NCI-H510A treated with DMSO at 0.1 percent for 48 hours (cell line): ENCODE data around the gene HDAC1.
A peak's percentile ranks its signal among the peaks of the same experiment; 100 is the strongest.
"Not testable (repeated sequence)": the region's sequence is repeated elsewhere in the genome, so short reads cannot be mapped to it uniquely, and the experiment has no call there.

Source experiments
- DNase-seq: peaks from one replicate; lab custom pipeline; 2025; lab: John Stamatoyannopoulos, UW

Gene HDAC1

GRCh38 chr1:32274646-32275340, 17.1 kb upstream of the HDAC1 start:
- DNase-seq = no peak

DNA sequence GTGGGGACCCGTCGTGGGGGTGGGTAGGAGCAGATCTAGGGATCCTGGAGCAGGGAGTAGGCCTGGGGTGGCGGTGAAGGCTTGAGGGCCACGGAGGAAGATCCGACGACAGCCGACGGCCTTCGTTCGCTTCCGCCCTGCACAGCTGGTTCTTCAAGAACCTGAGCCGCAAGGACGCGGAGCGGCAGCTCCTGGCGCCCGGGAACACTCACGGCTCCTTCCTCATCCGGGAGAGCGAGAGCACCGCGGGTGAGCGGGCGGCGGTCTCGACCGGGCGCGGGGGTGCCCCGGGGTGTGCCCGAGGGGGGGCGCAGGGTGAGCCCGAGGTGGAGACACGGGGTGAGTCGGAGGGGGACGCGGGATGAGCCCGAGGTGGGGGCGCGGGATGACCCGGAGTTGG, 16.5 kb upstream of the HDAC1 start:
- DNase-seq = peak; percentile 18

GRCh38 chr1:32276032-32276782, 15.7 kb upstream of the HDAC1 start:
- DNase-seq = no peak

- DNase-seq = not testable (repeated sequence)
Measured at GRCh38 chr1:32284777-32285176, 7.1 kb upstream of the HDAC1 start.

DNA sequence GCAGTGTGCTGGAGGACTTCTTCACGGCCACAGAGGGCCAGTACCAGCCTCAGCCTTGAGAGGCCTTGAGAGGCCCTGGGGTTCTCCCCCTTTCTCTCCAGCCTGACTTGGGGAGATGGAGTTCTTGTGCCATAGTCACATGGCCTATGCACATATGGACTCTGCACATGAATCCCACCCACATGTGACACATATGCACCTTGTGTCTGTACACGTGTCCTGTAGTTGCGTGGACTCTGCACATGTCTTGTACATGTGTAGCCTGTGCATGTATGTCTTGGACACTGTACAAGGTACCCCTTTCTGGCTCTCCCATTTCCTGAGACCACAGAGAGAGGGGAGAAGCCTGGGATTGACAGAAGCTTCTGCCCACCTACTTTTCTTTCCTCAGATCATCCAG, 6.2 kb upstream of the HDAC1 start:
- no peak for DNase-seq

GRCh38 chr1:32286763-32287162, 5.1 kb upstream of the HDAC1 start:
- DNase-seq = no peak

DNA sequence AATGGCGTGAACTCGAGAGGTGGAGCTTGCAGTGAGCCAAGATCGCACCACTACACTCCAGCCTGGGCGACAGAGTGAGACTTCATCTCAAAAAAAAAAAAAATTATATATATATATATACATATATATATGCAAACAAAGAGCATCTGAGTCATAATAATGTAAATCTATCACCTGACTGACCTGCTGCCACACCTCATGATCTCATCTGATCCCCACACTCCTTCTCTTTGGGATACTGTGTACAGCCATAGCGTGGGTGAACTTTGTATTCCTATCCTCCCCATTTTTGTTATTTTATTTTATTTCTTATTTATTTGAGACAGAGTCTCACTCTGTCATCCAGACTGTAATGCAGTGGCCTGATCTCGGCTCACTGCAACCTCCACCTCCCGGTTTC, 2.6 kb upstream of the HDAC1 start:
- DNase-seq = no peak

- DNase-seq = no peak
Measured at GRCh38 chr1:32291145-32291707, 657 bp upstream of the HDAC1 start.

- not testable (repeated sequence) for DNase-seq
Measured at GRCh38 chr1:32298211-32298610, 6.3 kb downstream of the HDAC1 start.

- no peak for DNase-seq
Measured at GRCh38 chr1:32299327-32299726, 7.4 kb downstream of the HDAC1 start.

DNA sequence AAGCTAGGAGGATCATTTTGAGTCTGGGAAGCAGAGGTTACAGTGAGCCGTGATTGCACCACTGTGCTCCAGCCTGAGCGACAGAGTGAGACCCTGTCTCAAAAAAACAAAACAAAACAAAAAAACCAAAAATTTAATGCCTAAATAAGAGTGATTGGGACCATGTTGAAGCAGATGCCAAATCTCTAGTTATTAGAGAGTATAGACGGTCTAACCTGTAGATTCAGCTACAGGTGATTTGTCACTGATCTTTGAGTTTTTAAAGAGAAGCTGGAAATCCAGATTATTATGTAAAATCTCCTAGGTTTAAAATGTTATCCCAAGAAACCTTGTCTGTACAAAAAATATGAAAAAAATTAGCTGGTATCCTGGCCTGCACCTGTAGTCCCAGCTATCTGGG, 11.5 kb downstream of the HDAC1 start:
- no peak for DNase-seq

GRCh38 chr1:32303997-32304622, 12.2 kb downstream of the HDAC1 start:
- DNase-seq = no peak

DNA sequence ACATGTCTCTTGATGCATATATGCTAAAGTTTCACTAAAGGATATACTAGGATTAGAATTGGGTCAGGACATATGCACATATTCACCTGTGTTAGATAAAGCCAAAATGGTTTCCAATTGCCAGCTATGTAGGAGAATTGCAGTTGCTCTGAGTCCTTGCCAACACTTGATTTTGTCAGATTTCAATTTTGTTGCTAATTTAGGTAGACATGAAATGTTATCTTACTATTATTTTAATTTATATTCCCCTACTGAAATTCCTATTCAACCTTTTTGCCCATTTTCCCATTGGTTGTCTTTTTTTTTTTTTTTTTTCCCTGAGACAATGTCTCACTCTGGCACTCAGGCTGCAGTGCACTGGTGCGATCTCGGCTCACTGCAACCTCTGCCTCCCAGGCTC, 13.4 kb downstream of the HDAC1 start:
- DNase-seq = no peak

GRCh38 chr1:32307324-32307723, 15.4 kb downstream of the HDAC1 start:
- no peak for DNase-seq

- DNase-seq = no peak
Measured at GRCh38 chr1:32309960-32310359, 18.1 kb downstream of the HDAC1 start.

DNA sequence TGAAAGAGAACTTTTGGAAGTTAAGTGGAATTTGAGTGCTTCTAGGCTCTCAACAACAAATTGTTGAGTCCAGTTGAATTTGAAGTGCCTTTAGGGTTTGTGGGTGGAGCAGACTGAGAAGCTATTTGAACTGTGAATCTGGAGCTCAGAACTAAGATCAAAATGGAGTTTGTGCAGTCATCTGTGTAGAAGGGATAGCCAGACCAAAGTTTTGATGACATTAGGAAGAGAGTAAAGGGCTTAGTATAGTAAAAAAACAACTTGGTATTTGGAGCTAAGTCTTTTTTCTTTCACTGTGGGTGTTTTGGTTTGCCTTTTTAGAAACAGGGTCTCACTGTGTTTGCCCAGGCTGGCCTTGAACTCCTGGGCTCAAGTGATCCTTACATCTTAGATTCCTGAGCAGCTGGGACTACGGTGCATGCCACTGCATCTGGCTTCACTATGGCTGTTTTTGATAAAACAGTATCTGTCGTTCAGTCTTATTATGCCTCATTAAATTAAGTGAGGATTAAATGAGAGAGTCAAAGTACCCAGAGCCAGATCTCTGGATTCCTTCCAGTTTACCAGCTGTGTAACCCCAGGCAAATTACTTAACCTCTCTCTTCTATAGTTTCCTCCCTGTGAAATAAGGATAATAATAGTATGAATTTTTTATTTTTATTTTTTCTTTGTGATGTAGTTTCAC, 20.0 kb downstream of the HDAC1 start:
- DNase-seq = no peak

- DNase-seq = no peak
Measured at GRCh38 chr1:32316903-32317277, 25.0 kb downstream of the HDAC1 start.

- no peak for DNase-seq
Measured at GRCh38 chr1:32318127-32318869, 26.4 kb downstream of the HDAC1 start.

- no peak for DNase-seq
Measured at GRCh38 chr1:32321712-32322291, 29.9 kb downstream of the HDAC1 start.

GRCh38 chr1:32327204-32327603, 35.3 kb downstream of the HDAC1 start:
- DNase-seq = no peak

GRCh38 chr1:32329931-32330466, 38.1 kb downstream of the HDAC1 start:
- DNase-seq = no peak
